Renal cortical epithelial cell (primary cell): Measurements from ENCODE around the gene SPATA19. TPM values are rescaled to one million over a fixed set of nuclear protein-coding genes. Genes with fewer than 3 reads are reported as not detected.

Experiments
- DNase-seq: peaks from one replicate; pipeline ENCODE4 v3.0.0-alpha.2; 2011; ENCODE audit warnings: low read depth
- total RNA-seq: library from RNA; depleted of rRNA; stranded (reverse); fragments of >200 nt; gene quantifications from 2 replicates; pipeline ENCODE4 v1.2.3, GENCODE V29; 2014

SPATA19 gene
- total RNA-seq, 1 donor from 2014 or later: not detected

GRCh38 chr11:133818302-133818701 lies 27.0 kb downstream of the SPATA19 start:
- DNase-seq: no peak

GRCh38 chr11:133817449-133817848 lies 27.9 kb downstream of the SPATA19 start:
- no peak for DNase-seq

GRCh38 chr11:133816146-133816870 lies 29.0 kb downstream of the SPATA19 start:
- DNase-seq: no peak

GRCh38 chr11:133815636-133816035 lies 29.7 kb downstream of the SPATA19 start:
- no peak for DNase-seq

- DNase-seq: no peak
These were observed 30.7 kb downstream of the SPATA19 start for GRCh38 chr11:133814588-133815100.

GRCh38 chr11:133811850-133812685 lies 33.2 kb downstream of the SPATA19 start:
- DNase-seq: no peak

GRCh38 chr11:133810766-133811165 lies 34.5 kb downstream of the SPATA19 start:
- no peak for DNase-seq

GRCh38 chr11:133809569-133810491 lies 35.5 kb downstream of the SPATA19 start:
- DNase-seq: no peak

- no peak for DNase-seq
These were observed 36.7 kb downstream of the SPATA19 start for GRCh38 chr11:133808393-133809140.

GRCh38 chr11:133803026-133803425 lies 42.3 kb downstream of the SPATA19 start:
- DNase-seq: no peak

- no peak for DNase-seq
These were observed 44.0 kb downstream of the SPATA19 start for GRCh38 chr11:133801356-133801755.

GRCh38 chr11:133800666-133801065 lies 44.6 kb downstream of the SPATA19 start:
- DNase-seq: no peak

GRCh38 chr11:133797554-133797953 lies 47.8 kb downstream of the SPATA19 start:
- no peak for DNase-seq

GRCh38 chr11:133796043-133796795 lies 49.1 kb downstream of the SPATA19 start:
- no peak for DNase-seq

- no peak for DNase-seq
These were observed 50.2 kb downstream of the SPATA19 start for GRCh38 chr11:133795088-133795487.

- no peak for DNase-seq
These were observed 51.1 kb downstream of the SPATA19 start for GRCh38 chr11:133794205-133794604.

- no peak for DNase-seq
These were observed 51.9 kb downstream of the SPATA19 start for GRCh38 chr11:133793271-133794035.

GRCh38 chr11:133790995-133791394 lies 54.3 kb downstream of the SPATA19 start:
- DNase-seq: no peak
